Caco-2 (cell line): Measurements from ENCODE around the gene ARL5B. TPM values are rescaled to one million over a fixed set of nuclear protein-coding genes. Genes with fewer than 3 reads are reported as not detected.

Experiments
- BruUV-seq: library from RNA; stranded (reverse); fragments of 400-500 nt; replicated peaks from 2 replicates; lab custom pipeline; 2021; lab: Mats Ljungman, UMichigan
- CTCF ChIA-PET: fragments of 300-600 bp; sonication (Branson Sonifier 250); formaldehyde crosslinking; loops from one replicate; lab custom pipeline; 2022; ENCODE audit warnings: antibody characterized with exemption; lab: Charles Lee
- POLR2A ChIA-PET: fragments of 300-600 bp; sonication (Branson Sonifier 250); formaldehyde crosslinking; loops from one replicate; lab custom pipeline; 2022; ENCODE audit warnings: antibody characterized with exemption; lab: Charles Lee
- DNase-seq, 2 experiments: peaks; one replicate each; pipeline versions ENCODE4 v3.0.0 to v3.0.0-alpha.2; 2020 to 2022
- H3K27me3 ChIP-seq: replicated peaks from 2 replicates; pipeline ENCODE4 v1.6.0; 2011; ENCODE audit warnings: low read length; ENCODE audit not compliant: control insufficient read depth, insufficient read depth
- H3K36me3 ChIP-seq: 2 replicates; pipeline ENCODE4 v1.5.1; 2011; ENCODE audit warnings: low read length; ENCODE audit not compliant: control insufficient read depth, insufficient read depth
- H3K4me1 ChIP-seq: fragments of 250-450 bp; sonication (Bioruptor Pico); 2 replicates; pipeline ENCODE4 v1.5.1; 2020; ENCODE audit warnings: mild to moderate bottlenecking
- H3K4me3 ChIP-seq: 2 replicates; pipeline ENCODE4 v1.5.1; 2011; ENCODE audit warnings: low read depth, mild to moderate bottlenecking, control low read depth, low read length
- H3K9me3 ChIP-seq: fragments of 250-450 bp; sonication (Bioruptor Pico); 2 replicates; pipeline ENCODE4 v1.5.1; 2020; ENCODE audit warnings: mild to moderate bottlenecking, moderate library complexity
- H3K27ac Mint-ChIP-seq: one replicate; pipeline ENCODE4 v1.8.0; 2022; ENCODE audit warnings: mixed read lengths; ENCODE audit not compliant: unreplicated experiment
- H3K27me3 Mint-ChIP-seq: one replicate; pipeline ENCODE4 v1.8.0; 2022; ENCODE audit warnings: mixed read lengths; ENCODE audit not compliant: insufficient read depth, unreplicated experiment
- H3K36me3 Mint-ChIP-seq: one replicate; pipeline ENCODE4 v1.8.0; 2022; ENCODE audit warnings: mild to moderate bottlenecking, mixed read lengths; ENCODE audit not compliant: insufficient read depth, unreplicated experiment
- H3K4me1 Mint-ChIP-seq: one replicate; pipeline ENCODE4 v1.8.0; 2022; ENCODE audit warnings: low read depth, mixed read lengths; ENCODE audit not compliant: unreplicated experiment
- H3K4me3 Mint-ChIP-seq: one replicate; pipeline ENCODE4 v1.8.0; 2022; ENCODE audit warnings: mild to moderate bottlenecking, moderate library complexity, mixed read lengths; ENCODE audit not compliant: unreplicated experiment
- H3K9me3 Mint-ChIP-seq: one replicate; pipeline ENCODE4 v1.8.0; 2022; ENCODE audit warnings: mixed read lengths; ENCODE audit not compliant: unreplicated experiment
- intact Hi-C: fragments of 100-400 bp; cut with micrococcal nuclease; formaldehyde crosslinking; loops from one replicate; pipeline ENCODE4 v1.10.0; 2022; ENCODE audit not compliant: unreplicated experiment
- total RNA-seq: library from RNA; stranded (reverse); gene quantifications from 2 replicates; pipeline ENCODE4 v1.2.3, GENCODE V29; 2022
- TF ChIP-seq, protein P1 (sequence below), 2 experiments: fragments of 200-600 bp in 1 of 2; IDR thresholded peaks; 1 replicate in 1 of 2; 2 replicates in 1 of 2; pipeline versions ENCODE4 v1.5.1 to v1.8.0; 2011 to 2022; ENCODE audit warnings: antibody characterized with exemption in 1 of 2, control low read depth in 1 of 2, inconsistent platforms in 1 of 2, low read depth in 1 of 2, low read length in 1 of 2, mild to moderate bottlenecking in 1 of 2, moderate library complexity in 1 of 2; ENCODE audit not compliant: insufficient read depth in 1 of 2, severe bottlenecking in 1 of 2, unreplicated experiment in 1 of 2

Gene ARL5B
- total RNA-seq, 1 experiment from 2014 or later = 61.7 TPM

- Mint-ChIP-seq H3K36me3 (peaks cover 70% of the 10 kb centered on the region), H3K4me3 (peak overlapping the region; percentile 37), H3K9me3 (no peaks in the 10 kb centered on the region), H3K4me1 (peaks cover 36% of the 10 kb centered on the region), H3K27me3 (no peaks in the 10 kb centered on the region), H3K27ac (peak overlapping the region; percentile 82)
- intact Hi-C loops = no loop called here
- peaks cover 46% of the 10 kb centered on the region for H3K4me1 ChIP-seq
- no peaks in the 10 kb centered on the region for H3K9me3 ChIP-seq
- CTCF ChIA-PET = interaction anchor here (0.6 kb wide), 1 partner anchor 1435 kb away, joined by 7 read pairs; no protein-coding TSS in a partner anchor
- no peaks in the 10 kb centered on the region for H3K27me3 ChIP-seq
- H3K4me3 ChIP-seq = no peak overlapping the region
- peaks cover 5% of the 10 kb centered on the region for H3K36me3 ChIP-seq
- POLR2A ChIA-PET = no interaction called here
- TF ChIP-seq, protein P1, sequence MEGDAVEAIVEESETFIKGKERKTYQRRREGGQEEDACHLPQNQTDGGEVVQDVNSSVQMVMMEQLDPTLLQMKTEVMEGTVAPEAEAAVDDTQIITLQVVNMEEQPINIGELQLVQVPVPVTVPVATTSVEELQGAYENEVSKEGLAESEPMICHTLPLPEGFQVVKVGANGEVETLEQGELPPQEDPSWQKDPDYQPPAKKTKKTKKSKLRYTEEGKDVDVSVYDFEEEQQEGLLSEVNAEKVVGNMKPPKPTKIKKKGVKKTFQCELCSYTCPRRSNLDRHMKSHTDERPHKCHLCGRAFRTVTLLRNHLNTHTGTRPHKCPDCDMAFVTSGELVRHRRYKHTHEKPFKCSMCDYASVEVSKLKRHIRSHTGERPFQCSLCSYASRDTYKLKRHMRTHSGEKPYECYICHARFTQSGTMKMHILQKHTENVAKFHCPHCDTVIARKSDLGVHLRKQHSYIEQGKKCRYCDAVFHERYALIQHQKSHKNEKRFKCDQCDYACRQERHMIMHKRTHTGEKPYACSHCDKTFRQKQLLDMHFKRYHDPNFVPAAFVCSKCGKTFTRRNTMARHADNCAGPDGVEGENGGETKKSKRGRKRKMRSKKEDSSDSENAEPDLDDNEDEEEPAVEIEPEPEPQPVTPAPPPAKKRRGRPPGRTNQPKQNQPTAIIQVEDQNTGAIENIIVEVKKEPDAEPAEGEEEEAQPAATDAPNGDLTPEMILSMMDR (IDR thresholded peaks at IDR 0.05; ENCODE audit: insufficient read depth in 1 of 2, low read depth in 1 of 2, low read length in 1 of 2, severe bottlenecking in 1 of 2, unreplicated experiment in 1 of 2) = no peak
- DNase-seq = no peak
- BruUV-seq = no TSS peak
Measured at GRCh38 chr10:18666810-18667209, 7.6 kb downstream of the ARL5B start.

GRCh38 chr10:18668026-18668425 is 8.8 kb downstream of the ARL5B start:
- Histone ChIP-seq H3K4me3 (no peak overlapping the region), H3K27me3 (no peaks in the 10 kb centered on the region), H3K4me1 (peaks cover 41% of the 10 kb centered on the region), H3K9me3 (no peaks in the 10 kb centered on the region), H3K36me3 (peaks cover 5% of the 10 kb centered on the region; the same call in 1 of the 2 replicates)
- TF ChIP-seq, protein P1 (IDR thresholded peaks at IDR 0.05; ENCODE audit: insufficient read depth in 1 of 2, low read depth in 1 of 2, low read length in 1 of 2, severe bottlenecking in 1 of 2, unreplicated experiment in 1 of 2) = no peak
- ChIA-PET CTCF (no interaction called here), POLR2A (interaction anchor here (0.9 kb wide), 1 partner anchor 9 kb away, joined by 9 read pairs; no protein-coding TSS in a partner anchor)
- no peaks in the 10 kb centered on the region for H3K27me3 Mint-ChIP-seq
- DNase-seq = peak in 1 of 2 experiments; percentile 42
- peaks cover 80% of the 10 kb centered on the region for H3K36me3 Mint-ChIP-seq
- BruUV-seq = no TSS peak
- H3K27ac Mint-ChIP-seq = peak overlapping the region; percentile 82
- H3K4me1 Mint-ChIP-seq = peaks cover 29% of the 10 kb centered on the region
- no peaks in the 10 kb centered on the region for H3K9me3 Mint-ChIP-seq
- intact Hi-C loops = loop anchor here (1.0 kb wide), 1 partner anchor 9 kb away; the partner anchor contains the start of gene ARL5B
- H3K4me3 Mint-ChIP-seq = peak overlapping the region; percentile 37

DNA sequence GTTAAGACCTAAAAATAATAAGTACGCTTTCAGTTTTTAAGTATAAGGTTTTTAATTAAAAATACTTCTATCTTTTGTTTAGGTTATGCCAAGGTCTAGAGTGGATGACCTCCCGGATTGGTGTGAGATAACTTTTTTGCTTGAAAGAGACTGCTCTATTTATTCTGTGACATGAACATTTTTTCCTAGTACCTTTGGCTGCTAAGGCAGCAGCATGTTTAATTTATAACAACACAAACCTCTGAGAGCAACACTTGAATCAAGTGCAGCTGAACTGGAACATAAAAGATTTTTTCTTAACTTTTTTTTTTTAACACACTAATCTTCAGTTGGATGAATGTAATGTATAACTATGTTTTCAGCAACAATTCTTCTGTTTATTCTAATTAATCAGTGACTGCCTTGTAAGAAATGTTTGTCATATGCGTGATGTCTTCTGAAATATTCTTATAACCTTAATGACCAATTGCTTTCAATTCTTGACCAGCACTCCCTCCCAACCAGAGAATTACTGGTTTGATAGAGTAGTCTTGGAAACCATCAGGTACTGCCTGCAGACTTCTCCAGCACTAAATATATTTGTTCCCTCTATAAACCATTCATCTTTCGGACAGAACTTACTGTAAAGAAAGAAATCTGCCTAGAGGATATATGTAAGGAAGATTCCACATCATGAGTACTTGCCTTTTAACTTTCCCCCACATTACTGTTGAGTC is 16.0 kb downstream of the ARL5B start:
- ChIA-PET CTCF (no interaction called here), POLR2A (no interaction called here)
- H3K4me3 Mint-ChIP-seq = no peak overlapping the region
- H3K4me1 ChIP-seq = no peaks in the 10 kb centered on the region; the same call in 1 of the 2 replicates
- peaks cover 72% of the 10 kb centered on the region for H3K36me3 Mint-ChIP-seq
- no peaks in the 10 kb centered on the region for H3K9me3 Mint-ChIP-seq
- H3K4me3 ChIP-seq = no peak overlapping the region
- peaks cover 2% of the 10 kb centered on the region for H3K36me3 ChIP-seq
- H3K27me3 ChIP-seq = no peaks in the 10 kb centered on the region
- H3K27ac Mint-ChIP-seq = no peak overlapping the region
- no TSS peak for BruUV-seq
- TF ChIP-seq, protein P1 (IDR thresholded peaks at IDR 0.05; ENCODE audit: insufficient read depth in 1 of 2, low read depth in 1 of 2, low read length in 1 of 2, severe bottlenecking in 1 of 2, unreplicated experiment in 1 of 2) = no peak
- no peaks in the 10 kb centered on the region for H3K4me1 Mint-ChIP-seq
- DNase-seq = no peak
- intact Hi-C loops = no loop called here
- H3K27me3 Mint-ChIP-seq = no peaks in the 10 kb centered on the region
- H3K9me3 ChIP-seq = no peaks in the 10 kb centered on the region
